GM12873 (cell line): ENCODE data around the gene DNAJC24.
A peak's percentile ranks its signal among the peaks of the same experiment; 100 is the strongest.

ENCODE experiments used
- CTCF ChIP-seq: IDR thresholded peaks from 2 replicates; pipeline ENCODE4 v1.5.1; 2012; ENCODE audit warnings: low read depth, mild to moderate bottlenecking, moderate library complexity, low read length, control low read depth; ENCODE audit not compliant: insufficient read depth; ENCODE audit errors: missing control alignments

The DNAJC24 gene

DNA sequence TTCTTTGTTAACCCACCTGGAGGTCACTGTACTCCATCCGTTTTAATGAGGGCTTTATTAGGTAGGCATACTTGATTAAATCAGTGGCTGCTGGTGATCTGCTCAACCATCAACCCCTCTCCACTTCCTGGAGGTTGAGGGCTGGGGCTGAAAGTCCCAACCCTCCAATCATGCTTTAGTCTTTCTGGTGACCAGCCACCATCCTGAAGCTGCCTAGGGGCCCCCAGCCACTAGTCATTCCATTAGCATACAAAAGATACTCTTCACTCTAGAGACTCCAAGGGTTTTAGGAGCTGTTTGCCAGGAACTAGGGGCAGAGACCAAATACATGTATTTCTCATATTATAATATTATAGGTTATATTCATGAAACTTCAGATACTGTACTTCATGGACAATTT lies 13.5 kb downstream of the DNAJC24 start:
- TF ChIP-seq CTCF, result no peak

DNA sequence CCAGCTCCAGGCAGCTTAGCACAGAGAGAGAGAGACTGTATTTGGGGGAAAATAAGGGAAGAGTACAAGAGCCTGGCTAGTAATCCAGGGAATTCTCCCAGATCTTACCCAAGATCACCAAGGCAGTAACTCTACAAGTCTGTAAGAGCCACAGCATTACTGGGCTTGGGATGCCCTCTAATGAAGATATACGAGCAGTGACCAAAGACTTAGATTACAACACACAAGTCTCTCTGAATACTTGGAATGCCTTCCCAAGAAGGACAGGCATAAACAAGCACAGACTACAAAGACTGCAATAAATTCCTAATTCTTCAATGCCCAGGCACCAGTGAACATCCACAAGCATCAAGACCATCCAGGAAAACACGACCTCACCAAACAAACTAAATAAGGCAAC lies 17.7 kb downstream of the DNAJC24 start:
- no peak for TF ChIP-seq CTCF

DNA sequence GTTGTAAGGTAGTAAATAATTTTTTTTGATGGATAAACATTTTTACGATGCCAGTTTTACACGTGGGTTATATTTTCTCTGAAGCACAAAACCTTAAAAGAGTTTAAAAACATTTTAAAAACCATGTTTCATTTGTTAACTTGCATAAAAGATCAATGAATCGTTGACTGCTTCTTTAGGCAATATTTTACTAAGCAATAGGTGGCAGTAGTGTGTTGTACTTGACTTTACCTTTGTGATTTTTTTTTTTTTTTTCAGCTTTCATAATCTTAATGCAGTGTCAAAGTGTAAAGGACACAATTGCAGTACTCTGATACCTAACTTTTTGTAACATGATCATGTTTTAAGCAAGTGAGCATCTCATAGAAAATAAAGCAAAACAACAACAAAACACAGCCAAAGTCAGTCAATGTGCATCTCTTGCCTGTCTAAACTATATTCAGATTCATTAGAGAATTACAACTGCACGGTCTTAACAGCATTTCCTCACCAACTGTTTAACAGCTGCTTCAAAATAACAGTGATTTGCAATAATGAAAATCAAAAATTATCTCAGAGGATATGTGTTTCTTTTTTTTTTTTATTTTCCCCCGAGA lies 27.7 kb downstream of the DNAJC24 start:
- TF ChIP-seq CTCF, result peak; percentile 56

DNA sequence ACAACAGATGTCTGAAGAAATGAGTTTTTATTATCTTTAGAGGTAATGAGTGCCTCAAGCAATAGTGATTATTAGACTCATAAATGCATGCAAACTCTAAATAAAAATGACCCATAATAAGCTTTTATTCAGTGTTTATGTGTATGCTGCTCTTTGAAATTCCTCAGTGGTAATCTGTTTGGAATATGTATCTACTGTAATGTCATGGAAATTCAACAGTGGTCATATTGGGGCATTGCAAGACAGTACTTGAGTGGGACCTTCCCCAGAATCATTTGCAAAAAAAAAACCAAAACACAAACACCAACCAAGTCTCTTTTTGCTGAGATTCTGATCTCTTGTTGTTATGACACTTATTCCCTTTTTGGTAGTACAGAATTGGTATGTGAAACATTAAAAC lies 35.0 kb downstream of the DNAJC24 start:
- no peak for TF ChIP-seq CTCF

DNA sequence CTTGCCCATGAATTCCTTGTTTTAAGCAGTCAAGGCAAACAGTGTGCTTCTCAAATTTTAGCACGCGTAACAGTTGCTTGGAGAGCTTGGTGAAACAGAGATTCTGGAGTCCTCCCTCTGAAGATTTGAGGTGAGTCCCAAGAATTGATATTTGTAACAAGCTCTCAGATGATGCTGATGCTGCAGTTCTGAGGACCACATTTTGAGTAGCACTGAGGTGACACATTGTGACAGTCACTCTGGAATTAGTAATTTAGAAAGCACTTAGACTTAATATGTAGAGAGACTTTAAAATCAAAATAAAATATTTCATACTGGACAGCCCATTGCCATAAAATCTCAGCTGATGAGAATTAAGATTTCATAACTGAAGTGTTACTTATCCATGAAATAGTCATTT lies 38.5 kb downstream of the DNAJC24 start:
- no peak for TF ChIP-seq CTCF

DNA sequence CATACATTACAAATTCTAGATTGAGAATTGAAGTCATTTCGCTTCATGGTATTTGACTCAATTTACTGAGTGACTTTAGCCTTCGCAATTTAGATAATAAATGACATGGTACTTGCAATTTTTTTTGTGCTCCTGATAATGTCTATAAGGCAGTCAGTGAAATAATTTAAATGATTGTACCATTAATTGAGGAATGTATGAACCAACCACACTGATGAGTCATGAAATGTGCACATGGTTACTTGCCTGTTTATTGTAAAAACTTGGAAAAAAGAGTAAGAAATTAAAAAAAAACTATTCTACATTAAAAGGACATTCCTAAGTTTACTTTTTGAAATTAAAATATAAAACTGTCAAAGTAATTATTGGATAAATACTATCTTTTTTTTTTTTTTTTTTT lies 43.3 kb downstream of the DNAJC24 start:
- TF ChIP-seq CTCF, result no peak

GRCh38 chr11:31414338-31414737 lies 44.7 kb downstream of the DNAJC24 start:
- TF ChIP-seq CTCF, result no peak
